Measurements from ENCODE around the gene SOX1.

DNA sequence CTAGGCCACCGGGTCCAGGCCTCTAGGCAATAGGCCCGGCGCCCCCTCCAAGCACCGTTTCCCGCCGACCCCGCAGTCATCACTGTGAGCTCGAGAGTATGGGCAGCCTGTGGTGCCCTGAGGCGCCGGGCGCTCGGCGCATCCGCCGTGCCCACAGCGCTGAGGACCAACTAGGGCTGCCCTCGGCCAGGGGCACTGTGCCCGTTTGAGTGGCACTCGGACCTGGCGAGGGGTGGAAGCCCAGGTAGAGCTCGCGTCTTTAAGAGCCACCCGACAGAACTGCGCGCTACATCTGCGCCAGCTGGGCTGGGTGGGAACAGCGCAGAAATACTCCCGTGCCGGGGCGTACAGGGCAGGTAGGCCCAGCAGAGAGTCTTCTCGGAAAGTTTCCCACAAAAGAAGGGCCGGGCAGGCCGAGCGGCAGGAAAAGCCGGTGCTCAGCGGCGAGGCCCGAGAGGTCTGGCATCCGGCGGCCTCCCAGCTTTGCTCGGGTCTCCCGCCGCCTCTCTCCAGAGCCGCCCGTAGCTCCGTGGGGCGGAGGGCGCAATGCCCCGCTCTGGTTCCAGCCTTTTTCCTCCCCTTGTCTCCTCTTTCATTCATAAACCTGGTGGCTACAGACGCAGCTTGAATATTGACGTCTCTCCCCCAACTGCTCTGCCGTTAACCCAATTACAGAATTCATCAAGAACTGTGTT lies 5.4 kb upstream of the SOX1 start:
- TF ChIP-seq, protein P1, sequence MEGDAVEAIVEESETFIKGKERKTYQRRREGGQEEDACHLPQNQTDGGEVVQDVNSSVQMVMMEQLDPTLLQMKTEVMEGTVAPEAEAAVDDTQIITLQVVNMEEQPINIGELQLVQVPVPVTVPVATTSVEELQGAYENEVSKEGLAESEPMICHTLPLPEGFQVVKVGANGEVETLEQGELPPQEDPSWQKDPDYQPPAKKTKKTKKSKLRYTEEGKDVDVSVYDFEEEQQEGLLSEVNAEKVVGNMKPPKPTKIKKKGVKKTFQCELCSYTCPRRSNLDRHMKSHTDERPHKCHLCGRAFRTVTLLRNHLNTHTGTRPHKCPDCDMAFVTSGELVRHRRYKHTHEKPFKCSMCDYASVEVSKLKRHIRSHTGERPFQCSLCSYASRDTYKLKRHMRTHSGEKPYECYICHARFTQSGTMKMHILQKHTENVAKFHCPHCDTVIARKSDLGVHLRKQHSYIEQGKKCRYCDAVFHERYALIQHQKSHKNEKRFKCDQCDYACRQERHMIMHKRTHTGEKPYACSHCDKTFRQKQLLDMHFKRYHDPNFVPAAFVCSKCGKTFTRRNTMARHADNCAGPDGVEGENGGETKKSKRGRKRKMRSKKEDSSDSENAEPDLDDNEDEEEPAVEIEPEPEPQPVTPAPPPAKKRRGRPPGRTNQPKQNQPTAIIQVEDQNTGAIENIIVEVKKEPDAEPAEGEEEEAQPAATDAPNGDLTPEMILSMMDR (IDR thresholded peaks at IDR 0.05) = no peak
- TF ChIP-seq EZH2 (IDR thresholded peaks at IDR 0.05) = peak; percentile 90
